Right atrium auricular region (tissue), 2 donors: Measurements from ENCODE around the gene OCLN. TPM values are rescaled to one million over a fixed set of nuclear protein-coding genes. Genes with fewer than 3 reads are reported as not detected.
"Not testable (repeated sequence)": the region's sequence is repeated elsewhere in the genome, so short reads cannot be mapped to it uniquely, and the experiment has no call there.

Experiments used
- DNase-seq: peaks from one replicate; pipeline ENCODE4 v3.0.0-alpha.2; 2019; ENCODE audit warnings: low spot score
- H3K27ac ChIP-seq, 2 donors: fragments of 200-600 bp; sonication (generic); 1 replicate in 1 of 2; 2 replicates in 1 of 2; pipeline ENCODE4 v1.5.1; 2016 to 2019
- H3K27me3 ChIP-seq, 2 donors: fragments of 200-600 bp; sonication (generic); one replicate each; pipeline versions ENCODE4 v1.5.1 to v1.6.0; 2017 to 2019
- H3K36me3 ChIP-seq: fragments of 200-600 bp; sonication (generic); one replicate; pipeline ENCODE4 v1.5.1; 2016
- H3K4me1 ChIP-seq, 2 donors: fragments of 200-600 bp; sonication (generic); one replicate each; pipeline versions ENCODE4 v1.5.1 to v1.6.0; 2017 to 2019
- H3K4me3 ChIP-seq, 2 donors: fragments of 200-600 bp; sonication (generic); 1 replicate in 1 of 2; 2 replicates in 1 of 2; pipeline ENCODE4 v1.5.1; 2017 to 2019; ENCODE audit warnings: mild to moderate bottlenecking in 1 of 2, moderate library complexity in 1 of 2
- H3K9me3 ChIP-seq, 2 donors: fragments of 200-600 bp; sonication (generic); one replicate each; pipeline ENCODE4 v1.5.1; 2019
- total RNA-seq, 2 donors: library from RNA; depleted of rRNA; stranded (reverse); fragments of >200 nt; gene quantifications; one replicate each; pipeline ENCODE4 v1.1.0, GENCODE V29; 2016
- TF ChIP-seq, protein P1 (sequence below), 2 donors: fragments of 200-600 bp; sonication (generic); IDR thresholded peaks; one replicate each; pipeline ENCODE4 v1.5.1; 2019; ENCODE audit warnings: antibody characterized with exemption in 2 of 2

Gene OCLN
- total RNA-seq, 2 donors from 2014 or later, result 2.7 to 3.2 TPM

DNA sequence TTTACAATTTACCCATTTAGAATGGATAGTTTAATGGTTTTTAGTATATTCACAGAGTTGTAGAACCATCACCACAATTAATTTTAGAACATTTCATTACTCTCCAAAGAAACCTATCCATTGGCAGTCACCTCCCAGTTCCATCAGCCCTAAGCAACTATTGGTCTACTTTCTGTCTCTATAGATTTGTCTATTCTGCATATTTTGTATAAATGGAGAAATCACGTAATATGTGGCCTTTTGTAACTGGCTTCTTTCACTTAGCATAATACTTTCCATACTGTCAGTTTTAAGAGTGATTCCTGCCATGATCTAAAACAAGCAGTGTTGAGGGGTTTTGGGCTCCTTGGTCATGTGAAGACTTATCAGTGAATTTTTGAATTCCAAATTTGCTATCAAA, 12.7 kb downstream of the OCLN start:
- Histone ChIP-seq H3K27me3 (no peaks in the 10 kb centered on the region), H3K27ac (no peak overlapping the region), H3K4me3 (no peak overlapping the region), H3K36me3 (no peaks in the 10 kb centered on the region), H3K4me1 (no peaks in the 10 kb centered on the region), H3K9me3 (no peaks in the 10 kb centered on the region)
- TF ChIP-seq, protein P1, sequence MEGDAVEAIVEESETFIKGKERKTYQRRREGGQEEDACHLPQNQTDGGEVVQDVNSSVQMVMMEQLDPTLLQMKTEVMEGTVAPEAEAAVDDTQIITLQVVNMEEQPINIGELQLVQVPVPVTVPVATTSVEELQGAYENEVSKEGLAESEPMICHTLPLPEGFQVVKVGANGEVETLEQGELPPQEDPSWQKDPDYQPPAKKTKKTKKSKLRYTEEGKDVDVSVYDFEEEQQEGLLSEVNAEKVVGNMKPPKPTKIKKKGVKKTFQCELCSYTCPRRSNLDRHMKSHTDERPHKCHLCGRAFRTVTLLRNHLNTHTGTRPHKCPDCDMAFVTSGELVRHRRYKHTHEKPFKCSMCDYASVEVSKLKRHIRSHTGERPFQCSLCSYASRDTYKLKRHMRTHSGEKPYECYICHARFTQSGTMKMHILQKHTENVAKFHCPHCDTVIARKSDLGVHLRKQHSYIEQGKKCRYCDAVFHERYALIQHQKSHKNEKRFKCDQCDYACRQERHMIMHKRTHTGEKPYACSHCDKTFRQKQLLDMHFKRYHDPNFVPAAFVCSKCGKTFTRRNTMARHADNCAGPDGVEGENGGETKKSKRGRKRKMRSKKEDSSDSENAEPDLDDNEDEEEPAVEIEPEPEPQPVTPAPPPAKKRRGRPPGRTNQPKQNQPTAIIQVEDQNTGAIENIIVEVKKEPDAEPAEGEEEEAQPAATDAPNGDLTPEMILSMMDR (IDR thresholded peaks at IDR 0.05), result no peak
- DNase-seq, result no peak

DNA sequence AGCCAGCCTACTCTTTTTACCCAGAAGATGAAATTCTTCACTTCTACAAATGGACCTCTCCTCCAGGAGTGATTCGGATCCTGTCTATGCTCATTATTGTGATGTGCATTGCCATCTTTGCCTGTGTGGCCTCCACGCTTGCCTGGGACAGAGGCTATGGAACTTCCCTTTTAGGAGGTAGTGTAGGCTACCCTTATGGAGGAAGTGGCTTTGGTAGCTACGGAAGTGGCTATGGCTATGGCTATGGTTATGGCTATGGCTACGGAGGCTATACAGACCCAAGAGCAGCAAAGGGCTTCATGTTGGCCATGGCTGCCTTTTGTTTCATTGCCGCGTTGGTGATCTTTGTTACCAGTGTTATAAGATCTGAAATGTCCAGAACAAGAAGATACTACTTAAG, 16.6 kb downstream of the OCLN start:
- H3K9me3 ChIP-seq, result no peaks in the 10 kb centered on the region
- H3K4me3 ChIP-seq, result no peak overlapping the region
- no peaks in the 10 kb centered on the region for H3K36me3 ChIP-seq
- H3K4me1 ChIP-seq, result no peaks in the 10 kb centered on the region
- H3K27me3 ChIP-seq, result no peaks in the 10 kb centered on the region
- no peak overlapping the region for H3K27ac ChIP-seq
- TF ChIP-seq, protein P1 (IDR thresholded peaks at IDR 0.05), result no peak
- no peak for DNase-seq

DNA sequence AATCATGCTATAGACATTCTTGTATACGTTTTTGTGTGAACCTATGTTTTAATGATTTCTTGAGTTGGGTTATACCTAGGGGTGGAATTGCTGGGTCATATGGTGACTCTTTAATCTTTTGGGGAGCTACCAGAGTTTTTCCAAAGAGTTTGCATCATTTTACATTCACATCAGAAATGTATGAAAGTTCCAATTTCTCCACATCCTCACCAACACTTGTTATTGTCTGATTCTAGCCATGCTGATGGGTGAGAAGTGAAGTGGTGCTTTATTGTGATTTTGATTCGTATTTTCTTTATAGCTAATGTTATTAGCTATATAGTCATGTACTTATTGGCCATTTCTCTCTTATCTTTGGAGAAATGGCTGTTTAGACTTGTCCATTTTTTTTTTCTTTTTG, 18.1 kb downstream of the OCLN start:
- Histone ChIP-seq H3K4me3 (no peak overlapping the region), H3K4me1 (no peaks in the 10 kb centered on the region), H3K9me3 (no peaks in the 10 kb centered on the region), H3K36me3 (no peaks in the 10 kb centered on the region), H3K27me3 (no peaks in the 10 kb centered on the region), H3K27ac (no peak overlapping the region)
- TF ChIP-seq, protein P1 (IDR thresholded peaks at IDR 0.05), result no peak
- no peak for DNase-seq

DNA sequence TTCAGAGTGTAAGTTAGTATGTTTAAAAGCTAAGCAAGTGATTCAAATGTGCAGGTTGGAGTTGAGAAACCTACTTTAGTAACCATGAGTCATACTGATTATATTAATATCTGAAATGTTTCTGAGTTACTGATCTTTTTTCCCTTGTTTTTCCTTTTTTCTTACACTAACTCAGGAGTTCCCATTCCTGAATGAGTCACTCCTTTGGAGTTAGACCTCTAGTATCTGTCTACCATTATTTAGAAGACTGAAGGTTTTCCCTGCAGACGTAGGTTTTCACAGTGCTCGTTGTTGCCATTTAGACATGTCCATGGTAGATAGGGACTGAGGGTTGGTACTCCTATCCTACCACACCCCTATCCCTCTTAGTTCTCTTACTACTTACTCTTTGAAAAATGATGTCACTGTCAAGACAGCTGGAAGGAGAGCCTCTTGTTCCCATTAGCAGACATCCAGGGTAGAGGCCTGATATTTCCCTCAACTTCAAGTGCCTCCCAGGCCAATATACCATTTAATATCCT, 20.2 kb downstream of the OCLN start:
- H3K36me3 ChIP-seq, result no peaks in the 10 kb centered on the region
- no peaks in the 10 kb centered on the region for H3K27me3 ChIP-seq
- no peaks in the 10 kb centered on the region for H3K4me1 ChIP-seq
- no peak overlapping the region for H3K27ac ChIP-seq
- TF ChIP-seq, protein P1 (IDR thresholded peaks at IDR 0.05), result no peak
- H3K9me3 ChIP-seq, result no peaks in the 10 kb centered on the region
- H3K4me3 ChIP-seq, result no peak overlapping the region
- DNase-seq, result no peak

DNA sequence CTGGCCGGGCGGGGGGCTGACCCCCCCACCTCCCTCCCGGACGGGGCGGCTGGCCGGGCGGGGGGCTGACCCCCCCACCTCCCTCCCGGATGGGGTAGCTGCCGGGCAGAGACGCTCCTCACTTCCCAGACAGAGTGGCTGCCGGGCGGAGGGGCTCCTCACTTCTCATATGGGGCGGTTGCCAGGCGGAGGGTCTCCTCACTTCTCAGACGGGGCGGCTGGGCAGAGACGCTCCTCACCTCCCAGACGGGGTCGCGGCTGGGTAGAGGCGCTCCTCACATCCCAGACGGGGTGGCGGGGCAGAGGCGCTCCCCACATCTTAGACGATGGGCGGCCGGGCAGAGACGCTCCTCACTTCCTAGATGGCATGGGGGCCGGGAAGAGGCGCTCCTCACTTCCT, 23.0 kb downstream of the OCLN start:
- not testable (repeated sequence) for H3K27me3 ChIP-seq, H3K9me3 ChIP-seq, H3K4me3 ChIP-seq, DNase-seq, H3K36me3 ChIP-seq, H3K27ac ChIP-seq, H3K4me1 ChIP-seq

DNA sequence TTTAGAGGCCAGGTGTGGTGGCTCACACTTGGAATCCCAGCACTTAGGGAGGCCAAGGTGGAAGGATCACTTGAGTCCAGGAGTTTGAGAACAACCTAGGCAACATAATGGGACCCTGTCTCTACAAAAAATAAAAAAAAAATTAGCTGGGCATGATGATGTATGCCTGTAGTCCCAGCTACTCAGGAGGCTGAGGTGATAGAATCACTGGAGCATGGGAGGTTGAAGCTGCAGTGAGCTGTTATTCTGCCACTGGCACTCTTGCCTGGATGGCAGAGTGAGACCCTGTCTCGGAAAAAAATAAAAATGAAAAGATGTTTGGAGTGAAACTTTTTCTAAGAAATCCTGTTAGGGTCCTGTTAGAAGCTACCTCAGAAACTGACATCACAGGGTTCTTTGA, 24.2 kb downstream of the OCLN start:
- no peak overlapping the region for H3K27ac ChIP-seq
- TF ChIP-seq, protein P1 (IDR thresholded peaks at IDR 0.05), result no peak
- no peaks in the 10 kb centered on the region for H3K9me3 ChIP-seq
- no peaks in the 10 kb centered on the region for H3K27me3 ChIP-seq
- H3K4me3 ChIP-seq, result no peak overlapping the region
- no peaks in the 10 kb centered on the region for H3K4me1 ChIP-seq
- DNase-seq, result no peak
- H3K36me3 ChIP-seq, result no peaks in the 10 kb centered on the region
